ENCODE data around the gene HLCS. TPM values are rescaled to one million over a fixed set of nuclear protein-coding genes. Genes with fewer than 3 reads are reported as not detected.
A peak's percentile ranks its signal among the peaks of the same experiment; 100 is the strongest.
"Not testable (repeated sequence)": the region's sequence is repeated elsewhere in the genome, so short reads cannot be mapped to it uniquely, and the experiment has no call there.

The HLCS gene
- total RNA-seq, 2 experiments from 2014 or later = 12.5 to 15.5 TPM

- H3K27ac Mint-ChIP-seq = peak overlapping the region; percentile 90
- no peaks in the 10 kb centered on the region for H3K27me3 Mint-ChIP-seq
- ChIA-PET CTCF (interaction anchor here (0.9 to 3.3 kb wide), 19 partner anchors 8 to 93 kb away, joined by 3 to 33 read pairs (median 5); partner anchors contain the start of genes HLCS and RIPPLY3), POLR2A (interaction anchor here (1.1 to 2.2 kb wide), 5 partner anchors 10 to 42 kb away, joined by 4 to 11 read pairs (median 6); partner anchors contain the start of gene HLCS)
- TF ChIP-seq CTCF (IDR thresholded peaks at IDR 0.05) = peak; percentile 83
- DNase-seq = peak; percentile 88
- H3K36me3 Mint-ChIP-seq (ENCODE audit: low read depth) = no peaks in the 10 kb centered on the region
- peaks cover 38% of the 10 kb centered on the region for H3K4me1 Mint-ChIP-seq (ENCODE audit: low read depth)
- intact Hi-C loops (cut with micrococcal nuclease) = loop anchor here (10.0 kb wide), 1 partner anchor 85 kb away; the partner anchor contains the start of genes PIGP and TTC3
- ATAC-seq = peak; percentile 88
- peak overlapping the region; percentile 68 for H3K4me3 Mint-ChIP-seq
- H3K9me3 Mint-ChIP-seq = no peaks in the 10 kb centered on the region
Observed at GRCh38 chr21:36989699-36990507, 23.4 kb upstream of the HLCS start.

GRCh38 chr21:36989199-36989698, 22.8 kb upstream of the HLCS start:
- not testable (repeated sequence) for H3K9me3 Mint-ChIP-seq; H3K27me3 Mint-ChIP-seq; ATAC-seq; H3K36me3 Mint-ChIP-seq (ENCODE audit: low read depth)
- peaks cover 34% of the 10 kb centered on the region for H3K4me1 Mint-ChIP-seq (ENCODE audit: low read depth)
- peak; percentile 79 for DNase-seq
- intact Hi-C loops (cut with micrococcal nuclease) = loop anchor here (10.0 kb wide), 1 partner anchor 86 kb away; the partner anchor contains the start of genes PIGP and TTC3
- ChIA-PET POLR2A (interaction anchor here (1.1 to 2.2 kb wide), 4 partner anchors 9 to 23 kb away, joined by 4 to 11 read pairs (median 8); partner anchors contain the start of gene HLCS), CTCF (interaction anchor here (0.9 to 3.3 kb wide), 14 partner anchors 11 to 92 kb away, joined by 3 to 33 read pairs (median 6); partner anchors contain the start of gene HLCS)
- peak overlapping the region; percentile 68 for H3K4me3 Mint-ChIP-seq
- peak overlapping the region; percentile 90 for H3K27ac Mint-ChIP-seq

GRCh38 chr21:36988536-36988935, 22.1 kb upstream of the HLCS start:
- ChIA-PET CTCF (interaction anchor here (2.9 to 3.3 kb wide), 2 partner anchors 11 to 23 kb away, joined by 28 to 33 read pairs; partner anchors contain the start of gene HLCS), POLR2A (interaction anchor here (1.5 to 2.2 kb wide), 3 partner anchors 12 to 22 kb away, joined by 6 to 11 read pairs (median 9); partner anchors contain the start of gene HLCS)
- peak overlapping the region; percentile 0 for H3K27ac Mint-ChIP-seq
- peak overlapping the region; percentile 0 for H3K4me3 Mint-ChIP-seq
- no peaks in the 10 kb centered on the region for H3K36me3 Mint-ChIP-seq (ENCODE audit: low read depth)
- ATAC-seq = no peak
- no peaks in the 10 kb centered on the region for H3K9me3 Mint-ChIP-seq
- TF ChIP-seq CTCF (IDR thresholded peaks at IDR 0.05) = no peak
- DNase-seq = no peak
- intact Hi-C loops (cut with micrococcal nuclease) = loop anchor here (10.0 kb wide), 1 partner anchor 86 kb away; the partner anchor contains the start of genes PIGP and TTC3
- H3K4me1 Mint-ChIP-seq (ENCODE audit: low read depth) = peaks cover 34% of the 10 kb centered on the region
- no peaks in the 10 kb centered on the region for H3K27me3 Mint-ChIP-seq

GRCh38 chr21:36987845-36988244, 21.4 kb upstream of the HLCS start:
- intact Hi-C loops (cut with micrococcal nuclease) = loop anchor here (10.0 kb wide), 1 partner anchor 87 kb away; the partner anchor contains the start of genes PIGP and TTC3
- Mint-ChIP-seq H3K36me3 (ENCODE audit: low read depth) (no peaks in the 10 kb centered on the region), H3K27me3 (no peaks in the 10 kb centered on the region), H3K9me3 (no peaks in the 10 kb centered on the region), H3K4me3 (no peak overlapping the region), H3K27ac (peak overlapping the region; percentile 69), H3K4me1 (ENCODE audit: low read depth) (peaks cover 34% of the 10 kb centered on the region)
- ChIA-PET CTCF (interaction anchor here (1.4 to 2.4 kb wide), 3 partner anchors 10 to 21 kb away, joined by 3 to 19 read pairs (median 14); partner anchors contain the start of gene HLCS), POLR2A (interaction anchor here (1.6 to 1.8 kb wide), 2 partner anchors 11 to 21 kb away, joined by 9 to 17 read pairs; partner anchors contain the start of gene HLCS)
- TF ChIP-seq CTCF (IDR thresholded peaks at IDR 0.05) = no peak
- ATAC-seq = no peak
- DNase-seq = no peak

All from activated CD8-positive, alpha-beta T cell treated with anti-CD3 and anti-CD28 coated beads for 36 hours (primary cell).